GM12878 (cell line): ENCODE results near the gene DDIT4. TPM values are rescaled to one million over a fixed set of nuclear protein-coding genes. Genes with fewer than 3 reads are reported as not detected.

Experiments used
- CBX3 ChIP-seq: fragments of 200-600 bp; sonication (generic); IDR thresholded peaks from 2 replicates; pipeline ENCODE4 v1.6.1; 2016; ENCODE audit warnings: low read depth, borderline replicate concordance
- CHD4 ChIP-seq: fragments of 200-600 bp; sonication (generic); IDR thresholded peaks from 2 replicates; pipeline ENCODE4 v1.6.1; 2016; ENCODE audit warnings: mild to moderate bottlenecking
- EP300 ChIP-seq, 2 experiments: fragments of 150-350 bp in 1 of 2; IDR thresholded peaks; 2 replicates each; pipeline ENCODE4 v1.6.1; 2011 to 2012; ENCODE audit warnings: low read depth in 2 of 2, low read length in 2 of 2, borderline replicate concordance in 1 of 2, improper control_type of control experiment in 1 of 2, inconsistent platforms in 1 of 2; ENCODE audit not compliant: control insufficient read depth in 1 of 2
- ESRRA ChIP-seq: IDR thresholded peaks from 2 replicates; pipeline ENCODE4 v1.6.1; 2012; ENCODE audit warnings: mild to moderate bottlenecking, low read length, improper control_type of control experiment
- FOS ChIP-seq: IDR thresholded peaks from 3 replicates; pipeline ENCODE4 v1.6.1; 2011; ENCODE audit warnings: borderline replicate concordance; ENCODE audit not compliant: insufficient read length; ENCODE audit errors: extremely low read depth
- FOXK2 ChIP-seq: fragments of 450-650 bp; IDR thresholded peaks from 2 replicates; pipeline ENCODE4 v1.6.1; 2017; ENCODE audit warnings: mild to moderate bottlenecking, moderate library complexity
- FOXM1 ChIP-seq: IDR thresholded peaks from 2 replicates; pipeline ENCODE4 v1.6.1; 2012; ENCODE audit warnings: low read depth, mild to moderate bottlenecking, inconsistent platforms, low read length, moderate library complexity
- GATAD2B ChIP-seq: fragments of 450-650 bp; conservative IDR thresholded peaks from 2 replicates; pipeline ENCODE4 v1.6.1; 2017; ENCODE audit warnings: low read depth, mild to moderate bottlenecking, moderate library complexity
- HDGF ChIP-seq: fragments of 450-650 bp; IDR thresholded peaks from 2 replicates; pipeline ENCODE4 v1.6.1; 2016; ENCODE audit warnings: antibody characterized with exemption
- JUNB ChIP-seq: IDR thresholded peaks from 2 replicates; pipeline ENCODE4 v1.6.1; 2016; ENCODE audit warnings: antibody characterized with exemption, mild to moderate bottlenecking
- NR2C1 ChIP-seq: fragments of 450-650 bp; IDR thresholded peaks from 2 replicates; pipeline ENCODE4 v1.6.1; 2017; ENCODE audit warnings: antibody characterized with exemption, mild to moderate bottlenecking, moderate library complexity
- POU2F2 ChIP-seq: IDR thresholded peaks from 3 replicates; pipeline ENCODE4 v1.6.1; 2011; ENCODE audit warnings: low read depth, mild to moderate bottlenecking, low read length, borderline replicate concordance
- RFX5 ChIP-seq: IDR thresholded peaks from 2 replicates; pipeline ENCODE4 v1.6.1; 2011; ENCODE audit warnings: low read depth, low read length, improper control_type of control experiment
- SMARCA5 ChIP-seq: fragments of 450-650 bp; IDR thresholded peaks from 2 replicates; pipeline ENCODE4 v1.6.1; 2017; ENCODE audit warnings: mild to moderate bottlenecking
- ZNF207 ChIP-seq: fragments of 450-650 bp; IDR thresholded peaks from 2 replicates; pipeline ENCODE4 v1.6.1; 2014; ENCODE audit warnings: antibody characterized with exemption, mild to moderate bottlenecking, borderline replicate concordance
- ZNF24 ChIP-seq: fragments of 450-650 bp; IDR thresholded peaks from 2 replicates; pipeline ENCODE4 v1.6.1; 2017; ENCODE audit warnings: antibody characterized with exemption, mild to moderate bottlenecking
- ZZZ3 ChIP-seq: IDR thresholded peaks from 2 replicates; pipeline ENCODE4 v1.6.1; 2011; ENCODE audit warnings: low read depth; ENCODE audit not compliant: control insufficient read depth, insufficient read length
- polyA plus RNA-seq, 11 experiments: library from polyadenylated mRNA; depleted of rRNA in 4 of 11; unstranded in 6 of 11; stranded (reverse) in 5 of 11; fragments of >200 nt; fragmentation: Nextera tagmentation in 4 of 11; fragmentation: Illumina TruSeq in 1 of 11; extraction: Ambion mirVana in 4 of 11; extraction: Trizol in 1 of 11; gene quantifications; 1 replicate in 1 of 11; 2 replicates in 10 of 11; pipeline versions ENCODE4 v1.2.1 to v1.2.3, GENCODE V29; 2011 to 2016; ENCODE audit warnings: inconsistent platforms in 2 of 11, missing spikeins in 2 of 11, low read depth in 1 of 11
- total RNA-seq, 4 experiments: library from RNA; depleted of rRNA in 3 of 4; stranded (reverse); fragments of >200 nt in 3 of 4; fragmentation: Illumina TruSeq in 1 of 4; extraction: Trizol in 1 of 4; gene quantifications; 2 replicates each; pipeline versions ENCODE4 v1.2.1 to v1.2.3, GENCODE V29; 2013 to 2021
- TF ChIP-seq, protein P1 (sequence below): fragments of 150-350 bp; IDR thresholded peaks from 2 replicates; pipeline ENCODE4 v1.6.1; 2016; ENCODE audit warnings: low read depth, low read length
- TF ChIP-seq, protein P2 (sequence below): fragments of 450-650 bp; IDR thresholded peaks from 2 replicates; pipeline ENCODE4 v1.6.1; 2017; ENCODE audit warnings: low read depth, mild to moderate bottlenecking, moderate library complexity
- TF ChIP-seq, protein P3 (sequence below): fragments of 450-650 bp; IDR thresholded peaks from 2 replicates; pipeline ENCODE4 v1.6.1; 2017; ENCODE audit warnings: mild to moderate bottlenecking, moderate library complexity
- TF ChIP-seq, protein P4 (sequence below): IDR thresholded peaks from 2 replicates; pipeline ENCODE4 v1.6.1; 2011; ENCODE audit warnings: mild to moderate bottlenecking, low read depth, low read length, moderate library complexity; ENCODE audit not compliant: insufficient replicate concordance

DDIT4 gene
- total and polyA plus RNA-seq, 10 of the 15 experiments (the other 5 are each of a cell fraction or from before 2014, with no cell fraction given): 2.1 to 277 (median 183) TPM

DNA sequence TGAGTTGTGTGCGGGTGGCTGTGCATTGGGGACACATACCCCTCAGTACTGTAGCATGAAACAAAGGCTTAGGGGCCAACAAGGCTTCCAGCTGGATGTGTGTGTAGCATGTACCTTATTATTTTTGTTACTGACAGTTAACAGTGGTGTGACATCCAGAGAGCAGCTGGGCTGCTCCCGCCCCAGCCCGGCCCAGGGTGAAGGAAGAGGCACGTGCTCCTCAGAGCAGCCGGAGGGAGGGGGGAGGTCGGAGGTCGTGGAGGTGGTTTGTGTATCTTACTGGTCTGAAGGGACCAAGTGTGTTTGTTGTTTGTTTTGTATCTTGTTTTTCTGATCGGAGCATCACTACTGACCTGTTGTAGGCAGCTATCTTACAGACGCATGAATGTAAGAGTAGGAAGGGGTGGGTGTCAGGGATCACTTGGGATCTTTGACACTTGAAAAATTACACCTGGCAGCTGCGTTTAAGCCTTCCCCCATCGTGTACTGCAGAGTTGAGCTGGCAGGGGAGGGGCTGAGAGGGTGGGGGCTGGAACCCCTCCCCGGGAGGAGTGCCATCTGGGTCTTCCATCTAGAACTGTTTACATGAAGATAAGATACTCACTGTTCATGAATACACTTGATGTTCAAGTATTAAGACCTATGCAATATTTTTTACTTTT is 1.8 kb downstream of the DDIT4 start (continued):
- TF ChIP-seq EP300 (IDR thresholded peaks at IDR 0.05; ENCODE audit: borderline replicate concordance in 1 of 2, control insufficient read depth in 1 of 2, low read depth in 2 of 2, low read length in 2 of 2) (no peak), NR2C1 (peak; percentile 58; the same call in 1 of the 2 replicates), ZNF24 (no peak), ZZZ3 (no peak), POU2F2 (0 out of 3 replicates have a peak, but pooled peaks have one; percentile 15), FOXM1 (no peak), CHD4 (no peak), RFX5 (no peak), JUNB (no peak), FOS (no peak), ZNF207 (no peak), FOXK2 (no peak), GATAD2B (no peak), HDGF (no peak), CBX3 (no peak), ESRRA (no peak), SMARCA5 (no peak)
- TF ChIP-seq, protein P1, sequence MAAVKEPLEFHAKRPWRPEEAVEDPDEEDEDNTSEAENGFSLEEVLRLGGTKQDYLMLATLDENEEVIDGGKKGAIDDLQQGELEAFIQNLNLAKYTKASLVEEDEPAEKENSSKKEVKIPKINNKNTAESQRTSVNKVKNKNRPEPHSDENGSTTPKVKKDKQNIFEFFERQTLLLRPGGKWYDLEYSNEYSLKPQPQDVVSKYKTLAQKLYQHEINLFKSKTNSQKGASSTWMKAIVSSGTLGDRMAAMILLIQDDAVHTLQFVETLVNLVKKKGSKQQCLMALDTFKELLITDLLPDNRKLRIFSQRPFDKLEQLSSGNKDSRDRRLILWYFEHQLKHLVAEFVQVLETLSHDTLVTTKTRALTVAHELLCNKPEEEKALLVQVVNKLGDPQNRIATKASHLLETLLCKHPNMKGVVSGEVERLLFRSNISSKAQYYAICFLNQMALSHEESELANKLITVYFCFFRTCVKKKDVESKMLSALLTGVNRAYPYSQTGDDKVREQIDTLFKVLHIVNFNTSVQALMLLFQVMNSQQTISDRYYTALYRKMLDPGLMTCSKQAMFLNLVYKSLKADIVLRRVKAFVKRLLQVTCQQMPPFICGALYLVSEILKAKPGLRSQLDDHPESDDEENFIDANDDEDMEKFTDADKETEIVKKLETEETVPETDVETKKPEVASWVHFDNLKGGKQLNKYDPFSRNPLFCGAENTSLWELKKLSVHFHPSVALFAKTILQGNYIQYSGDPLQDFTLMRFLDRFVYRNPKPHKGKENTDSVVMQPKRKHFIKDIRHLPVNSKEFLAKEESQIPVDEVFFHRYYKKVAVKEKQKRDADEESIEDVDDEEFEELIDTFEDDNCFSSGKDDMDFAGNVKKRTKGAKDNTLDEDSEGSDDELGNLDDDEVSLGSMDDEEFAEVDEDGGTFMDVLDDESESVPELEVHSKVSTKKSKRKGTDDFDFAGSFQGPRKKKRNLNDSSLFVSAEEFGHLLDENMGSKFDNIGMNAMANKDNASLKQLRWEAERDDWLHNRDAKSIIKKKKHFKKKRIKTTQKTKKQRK: no peak
- TF ChIP-seq, protein P2, sequence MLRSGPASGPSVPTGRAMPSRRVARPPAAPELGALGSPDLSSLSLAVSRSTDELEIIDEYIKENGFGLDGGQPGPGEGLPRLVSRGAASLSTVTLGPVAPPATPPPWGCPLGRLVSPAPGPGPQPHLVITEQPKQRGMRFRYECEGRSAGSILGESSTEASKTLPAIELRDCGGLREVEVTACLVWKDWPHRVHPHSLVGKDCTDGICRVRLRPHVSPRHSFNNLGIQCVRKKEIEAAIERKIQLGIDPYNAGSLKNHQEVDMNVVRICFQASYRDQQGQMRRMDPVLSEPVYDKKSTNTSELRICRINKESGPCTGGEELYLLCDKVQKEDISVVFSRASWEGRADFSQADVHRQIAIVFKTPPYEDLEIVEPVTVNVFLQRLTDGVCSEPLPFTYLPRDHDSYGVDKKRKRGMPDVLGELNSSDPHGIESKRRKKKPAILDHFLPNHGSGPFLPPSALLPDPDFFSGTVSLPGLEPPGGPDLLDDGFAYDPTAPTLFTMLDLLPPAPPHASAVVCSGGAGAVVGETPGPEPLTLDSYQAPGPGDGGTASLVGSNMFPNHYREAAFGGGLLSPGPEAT: 0 out of 2 replicates have a peak, but pooled peaks have one; percentile 8
- TF ChIP-seq, protein P3, sequence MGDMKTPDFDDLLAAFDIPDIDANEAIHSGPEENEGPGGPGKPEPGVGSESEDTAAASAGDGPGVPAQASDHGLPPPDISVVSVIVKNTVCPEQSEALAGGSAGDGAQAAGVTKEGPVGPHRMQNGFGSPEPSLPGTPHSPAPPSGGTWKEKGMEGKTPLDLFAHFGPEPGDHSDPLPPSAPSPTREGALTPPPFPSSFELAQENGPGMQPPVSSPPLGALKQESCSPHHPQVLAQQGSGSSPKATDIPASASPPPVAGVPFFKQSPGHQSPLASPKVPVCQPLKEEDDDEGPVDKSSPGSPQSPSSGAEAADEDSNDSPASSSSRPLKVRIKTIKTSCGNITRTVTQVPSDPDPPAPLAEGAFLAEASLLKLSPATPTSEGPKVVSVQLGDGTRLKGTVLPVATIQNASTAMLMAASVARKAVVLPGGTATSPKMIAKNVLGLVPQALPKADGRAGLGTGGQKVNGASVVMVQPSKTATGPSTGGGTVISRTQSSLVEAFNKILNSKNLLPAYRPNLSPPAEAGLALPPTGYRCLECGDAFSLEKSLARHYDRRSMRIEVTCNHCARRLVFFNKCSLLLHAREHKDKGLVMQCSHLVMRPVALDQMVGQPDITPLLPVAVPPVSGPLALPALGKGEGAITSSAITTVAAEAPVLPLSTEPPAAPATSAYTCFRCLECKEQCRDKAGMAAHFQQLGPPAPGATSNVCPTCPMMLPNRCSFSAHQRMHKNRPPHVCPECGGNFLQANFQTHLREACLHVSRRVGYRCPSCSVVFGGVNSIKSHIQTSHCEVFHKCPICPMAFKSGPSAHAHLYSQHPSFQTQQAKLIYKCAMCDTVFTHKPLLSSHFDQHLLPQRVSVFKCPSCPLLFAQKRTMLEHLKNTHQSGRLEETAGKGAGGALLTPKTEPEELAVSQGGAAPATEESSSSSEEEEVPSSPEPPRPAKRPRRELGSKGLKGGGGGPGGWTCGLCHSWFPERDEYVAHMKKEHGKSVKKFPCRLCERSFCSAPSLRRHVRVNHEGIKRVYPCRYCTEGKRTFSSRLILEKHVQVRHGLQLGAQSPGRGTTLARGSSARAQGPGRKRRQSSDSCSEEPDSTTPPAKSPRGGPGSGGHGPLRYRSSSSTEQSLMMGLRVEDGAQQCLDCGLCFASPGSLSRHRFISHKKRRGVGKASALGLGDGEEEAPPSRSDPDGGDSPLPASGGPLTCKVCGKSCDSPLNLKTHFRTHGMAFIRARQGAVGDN: no peak
- TF ChIP-seq, protein P4, sequence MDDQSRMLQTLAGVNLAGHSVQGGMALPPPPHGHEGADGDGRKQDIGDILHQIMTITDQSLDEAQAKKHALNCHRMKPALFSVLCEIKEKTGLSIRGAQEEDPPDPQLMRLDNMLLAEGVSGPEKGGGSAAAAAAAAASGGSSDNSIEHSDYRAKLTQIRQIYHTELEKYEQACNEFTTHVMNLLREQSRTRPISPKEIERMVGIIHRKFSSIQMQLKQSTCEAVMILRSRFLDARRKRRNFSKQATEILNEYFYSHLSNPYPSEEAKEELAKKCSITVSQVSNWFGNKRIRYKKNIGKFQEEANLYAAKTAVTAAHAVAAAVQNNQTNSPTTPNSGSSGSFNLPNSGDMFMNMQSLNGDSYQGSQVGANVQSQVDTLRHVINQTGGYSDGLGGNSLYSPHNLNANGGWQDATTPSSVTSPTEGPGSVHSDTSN: peak; percentile 15
